DLD1 (cell line): ENCODE data around the gene AOAH.
"Not testable (repeated sequence)": the region's sequence is repeated elsewhere in the genome, so short reads cannot be mapped to it uniquely, and the experiment has no call there.

Experiments
- in situ Hi-C: cut with HindIII; loops from 2 replicates; pipeline ENCODE4 v1.10.0; 2017; ENCODE audit warnings: low sequenced_read_pairs

AOAH gene

GRCh38 chr7:36736899-36737211 lies 12.6 kb upstream of the AOAH start:
- in situ Hi-C loops, result no loop called here

GRCh38 chr7:36736090-36736898 lies 12.0 kb upstream of the AOAH start:
- in situ Hi-C loops, result no loop called here

GRCh38 chr7:36735172-36735571 lies 10.9 kb upstream of the AOAH start:
- in situ Hi-C loops, result no loop called here

- in situ Hi-C loops, result no loop called here
Measured at GRCh38 chr7:36734731-36735130, 10.4 kb upstream of the AOAH start.

- in situ Hi-C loops, result no loop called here
Measured at GRCh38 chr7:36733411-36733810, 9.1 kb upstream of the AOAH start.

- in situ Hi-C loops, result no loop called here
Measured at GRCh38 chr7:36732806-36733205, 8.5 kb upstream of the AOAH start.

GRCh38 chr7:36730046-36730445 lies 5.8 kb upstream of the AOAH start:
- in situ Hi-C loops, result no loop called here

- in situ Hi-C loops, result no loop called here
Measured at GRCh38 chr7:36728143-36728542, 3.8 kb upstream of the AOAH start.

GRCh38 chr7:36726806-36727503 lies 2.7 kb upstream of the AOAH start:
- in situ Hi-C loops, result no loop called here

- in situ Hi-C loops, result no loop called here
Measured at GRCh38 chr7:36726311-36726710, 2.0 kb upstream of the AOAH start.

- in situ Hi-C loops, result no loop called here
Measured at GRCh38 chr7:36724996-36725395, 702 bp upstream of the AOAH start.

- in situ Hi-C loops, result no loop called here
Measured at GRCh38 chr7:36723291-36723690, 1.0 kb downstream of the AOAH start.

GRCh38 chr7:36719083-36719632 lies 5.1 kb downstream of the AOAH start:
- in situ Hi-C loops, result no loop called here

GRCh38 chr7:36717586-36717985 lies 6.7 kb downstream of the AOAH start:
- in situ Hi-C loops, result no loop called here

- in situ Hi-C loops, result not testable (repeated sequence)
Measured at GRCh38 chr7:36716802-36717201, 7.5 kb downstream of the AOAH start.

- in situ Hi-C loops, result no loop called here
Measured at GRCh38 chr7:36712015-36712414, 12.3 kb downstream of the AOAH start.

- in situ Hi-C loops, result no loop called here
Measured at GRCh38 chr7:36711256-36711655, 13.0 kb downstream of the AOAH start.

GRCh38 chr7:36710186-36710791 lies 14.0 kb downstream of the AOAH start:
- in situ Hi-C loops, result no loop called here

- in situ Hi-C loops, result no loop called here
Measured at GRCh38 chr7:36708767-36709166, 15.5 kb downstream of the AOAH start.

GRCh38 chr7:36707898-36708297 lies 16.4 kb downstream of the AOAH start:
- in situ Hi-C loops, result no loop called here

GRCh38 chr7:36707465-36707864 lies 16.8 kb downstream of the AOAH start:
- in situ Hi-C loops, result no loop called here

GRCh38 chr7:36703860-36704259 lies 20.4 kb downstream of the AOAH start:
- in situ Hi-C loops, result not testable (repeated sequence)
